RWPE1 (cell line): ENCODE measurements around the gene APRT.

ENCODE experiments used
- CTCF ChIA-PET: fragments of 350-600 bp; sonication (Branson Sonifier 250); formaldehyde crosslinking; extraction: SDS; loops from one replicate; lab custom pipeline; 2021; lab: Yijun Ruan, JAX
- POLR2A ChIA-PET: fragments of 400-600 bp; formaldehyde crosslinking; extraction: SDS; loops from one replicate; lab custom pipeline; 2020; ENCODE audit warnings: antibody characterized with exemption; ENCODE audit not compliant: low non-redundant PET; lab: Yijun Ruan, JAX
- DNase-seq: peaks from one replicate; pipeline ENCODE4 v3.0.0; 2012; ENCODE audit warnings: low spot score
- H3K27ac ChIP-seq: fragments of 450-650 bp; 2 replicates; pipeline ENCODE4 v1.5.1; 2017
- TF ChIP-seq, protein P1 (sequence below): fragments of 450-650 bp; conservative IDR thresholded peaks from 2 replicates; pipeline ENCODE4 v1.5.1; 2017; ENCODE audit warnings: low read depth, mild to moderate bottlenecking

APRT gene

DNA sequence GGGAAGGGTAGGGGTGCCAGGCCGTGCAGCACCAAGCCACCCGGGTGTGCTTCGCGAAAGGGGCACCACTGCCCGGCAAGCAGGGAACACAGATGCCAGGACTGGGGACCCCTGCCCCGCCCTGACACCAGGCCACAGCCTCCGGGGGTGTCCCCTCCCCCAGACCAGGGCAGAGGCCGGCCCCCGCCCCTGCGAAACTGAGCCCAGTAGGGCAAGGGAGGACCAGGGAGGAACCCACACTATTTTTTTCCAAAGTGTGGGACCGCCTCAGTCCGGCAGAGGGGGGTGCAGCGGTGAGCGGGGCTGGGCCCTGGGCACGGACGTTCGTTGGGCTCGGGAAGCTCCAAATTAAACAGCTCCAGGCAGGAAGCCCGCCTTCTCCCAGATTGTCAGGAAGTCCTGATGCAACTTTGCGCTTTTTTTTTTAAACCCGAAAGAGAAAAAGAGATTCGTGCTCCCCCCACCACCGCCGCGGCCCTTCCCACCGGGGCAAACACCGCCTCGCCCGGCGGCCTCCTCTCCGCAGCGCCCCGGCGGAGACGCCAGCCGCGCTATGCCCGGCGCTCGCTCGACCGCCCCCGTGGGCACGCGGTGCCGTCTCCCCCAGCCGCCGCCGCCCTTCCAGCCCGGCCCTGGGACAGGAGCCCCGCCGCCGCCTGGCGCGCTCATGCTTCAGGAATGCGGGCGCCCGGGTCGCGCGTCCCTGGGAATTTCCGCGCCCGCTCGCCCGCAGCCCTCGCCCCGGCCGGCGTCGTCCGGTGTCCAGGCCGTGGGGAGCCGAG is 27.5 kb downstream of the APRT start:
- ChIA-PET CTCF (interaction anchor here (0.6 to 7.5 kb wide), 13 partner anchors 10 to 504 kb away, joined by 3 to 55 read pairs (median 3); no protein-coding TSS in a partner anchor), POLR2A (no interaction called here)
- TF ChIP-seq, protein P1, sequence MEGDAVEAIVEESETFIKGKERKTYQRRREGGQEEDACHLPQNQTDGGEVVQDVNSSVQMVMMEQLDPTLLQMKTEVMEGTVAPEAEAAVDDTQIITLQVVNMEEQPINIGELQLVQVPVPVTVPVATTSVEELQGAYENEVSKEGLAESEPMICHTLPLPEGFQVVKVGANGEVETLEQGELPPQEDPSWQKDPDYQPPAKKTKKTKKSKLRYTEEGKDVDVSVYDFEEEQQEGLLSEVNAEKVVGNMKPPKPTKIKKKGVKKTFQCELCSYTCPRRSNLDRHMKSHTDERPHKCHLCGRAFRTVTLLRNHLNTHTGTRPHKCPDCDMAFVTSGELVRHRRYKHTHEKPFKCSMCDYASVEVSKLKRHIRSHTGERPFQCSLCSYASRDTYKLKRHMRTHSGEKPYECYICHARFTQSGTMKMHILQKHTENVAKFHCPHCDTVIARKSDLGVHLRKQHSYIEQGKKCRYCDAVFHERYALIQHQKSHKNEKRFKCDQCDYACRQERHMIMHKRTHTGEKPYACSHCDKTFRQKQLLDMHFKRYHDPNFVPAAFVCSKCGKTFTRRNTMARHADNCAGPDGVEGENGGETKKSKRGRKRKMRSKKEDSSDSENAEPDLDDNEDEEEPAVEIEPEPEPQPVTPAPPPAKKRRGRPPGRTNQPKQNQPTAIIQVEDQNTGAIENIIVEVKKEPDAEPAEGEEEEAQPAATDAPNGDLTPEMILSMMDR: peak; percentile 36
- peak; percentile 59 for DNase-seq
- H3K27ac ChIP-seq: peak overlapping the region; percentile 96

- no peak for DNase-seq
- H3K27ac ChIP-seq: peak overlapping the region; percentile 96
- ChIA-PET CTCF (interaction anchor here (0.6 to 7.5 kb wide), 10 partner anchors 20 to 504 kb away, joined by 3 to 55 read pairs (median 3); no protein-coding TSS in a partner anchor), POLR2A (interaction anchor here (0.6 kb wide), 1 partner anchor 100 kb away, joined by 5 read pairs; no protein-coding TSS in a partner anchor)
- TF ChIP-seq, protein P1: no peak
These were observed 28.2 kb downstream of the APRT start for GRCh38 chr16:88783391-88784073.

- H3K27ac ChIP-seq: peak overlapping the region; percentile 96
- TF ChIP-seq, protein P1: no peak
- ChIA-PET CTCF (interaction anchor here (0.6 to 7.5 kb wide), 7 partner anchors 12 to 44 kb away, joined by 3 to 55 read pairs (median 5); no protein-coding TSS in a partner anchor), POLR2A (interaction anchor here (0.6 to 1.7 kb wide), 2 partner anchors 12 to 99 kb away, joined by 5 to 6 read pairs; no protein-coding TSS in a partner anchor)
- DNase-seq: peak; percentile 95
These were observed 29.0 kb downstream of the APRT start for GRCh38 chr16:88782454-88783390.

DNA sequence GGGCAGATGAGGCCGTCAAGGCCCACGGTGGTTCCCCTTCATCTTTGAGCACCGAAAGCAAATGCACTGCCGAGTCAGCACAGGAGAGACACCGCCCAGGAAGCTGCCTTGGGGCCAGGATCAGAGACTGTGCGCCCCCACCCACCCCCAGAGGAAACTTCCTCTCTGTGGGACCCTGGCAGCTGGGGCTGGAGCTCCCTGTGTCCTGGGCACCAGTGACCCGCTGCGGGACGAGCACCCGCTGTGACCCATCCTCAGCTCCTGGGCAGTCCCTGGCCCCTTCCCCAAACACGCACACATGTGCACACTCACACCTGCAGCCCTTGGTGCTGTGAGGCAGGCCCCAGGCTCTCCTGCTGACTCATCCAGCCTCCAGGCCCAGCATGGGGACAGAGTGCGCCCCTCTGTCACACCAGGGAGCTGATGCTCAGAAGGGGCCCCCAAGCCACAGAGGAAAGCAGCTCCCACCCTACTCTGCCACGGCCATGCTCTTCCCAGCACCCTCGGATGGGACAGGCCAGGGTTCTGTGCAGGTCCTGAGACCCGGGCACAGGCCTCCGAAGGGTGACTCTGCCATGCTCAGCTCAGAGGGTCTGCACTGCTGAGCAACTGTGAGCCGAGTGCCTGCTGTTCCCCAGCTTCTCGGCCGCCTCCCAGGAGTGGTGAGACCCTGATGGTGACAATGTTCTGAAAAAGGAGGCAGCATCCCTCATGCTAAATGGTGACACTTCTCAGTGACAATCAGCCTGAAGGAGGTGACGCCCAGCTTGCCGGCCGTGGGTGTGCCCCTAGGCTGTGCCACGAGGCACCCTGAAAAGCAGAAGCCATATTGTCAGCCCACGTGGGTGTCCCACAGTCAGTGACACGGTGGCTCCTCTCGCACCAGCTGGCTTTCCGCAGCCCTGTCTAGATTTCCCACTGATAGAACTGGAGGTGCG is 30.3 kb downstream of the APRT start:
- peak overlapping the region; percentile 96 for H3K27ac ChIP-seq

More for the DNA sequence above, 30.3 kb downstream of the APRT start:
- CTCF ChIA-PET: interaction anchor here (0.5 to 7.5 kb wide), 7 partner anchors 18 to 459 kb away, joined by 3 to 55 read pairs (median 4); no protein-coding TSS in a partner anchor
- TF ChIP-seq, protein P1: no peak
- POLR2A ChIA-PET: interaction anchor here (1.7 kb wide), 1 partner anchor 11 kb away, joined by 6 read pairs; no protein-coding TSS in a partner anchor
- no peak for DNase-seq
